Measurements from ENCODE around the gene KLF15.

Gene KLF15

GRCh38 chr3:126303272-126303671 is 53.9 kb downstream of the KLF15 start:
- TF ChIP-seq CTCF (conservative IDR thresholded peaks at IDR 0.05; ENCODE audit: low read depth), result no peak
- DNase-seq (ENCODE audit: low spot score), result no peak
- CTCF ChIA-PET, result no interaction called here
- no peak overlapping the region for H3K27ac ChIP-seq
- POLR2A ChIA-PET (ENCODE audit: low non-redundant PET), result no interaction called here

GRCh38 chr3:126300761-126301481 is 56.3 kb downstream of the KLF15 start:
- TF ChIP-seq CTCF (conservative IDR thresholded peaks at IDR 0.05; ENCODE audit: low read depth), result no peak
- no peak for DNase-seq (ENCODE audit: low spot score)
- CTCF ChIA-PET, result no interaction called here
- no peak overlapping the region for H3K27ac ChIP-seq
- POLR2A ChIA-PET (ENCODE audit: low non-redundant PET), result no interaction called here

- TF ChIP-seq CTCF (conservative IDR thresholded peaks at IDR 0.05; ENCODE audit: low read depth), result no peak
- CTCF ChIA-PET, result no interaction called here
Measured at GRCh38 chr3:126300001-126300760, 57.0 kb downstream of the KLF15 start.

GRCh38 chr3:126295407-126295939 is 61.7 kb downstream of the KLF15 start:
- DNase-seq (ENCODE audit: low spot score), result no peak
- TF ChIP-seq CTCF (conservative IDR thresholded peaks at IDR 0.05; ENCODE audit: low read depth), result no peak
- ChIA-PET POLR2A (ENCODE audit: low non-redundant PET) (no interaction called here), CTCF (no interaction called here)
- H3K27ac ChIP-seq, result no peak overlapping the region

More at GRCh38 chr3:126300001-126300760, 57.0 kb downstream of the KLF15 start:
- H3K27ac ChIP-seq, result no peak overlapping the region
- POLR2A ChIA-PET (ENCODE audit: low non-redundant PET), result no interaction called here
- no peak for DNase-seq (ENCODE audit: low spot score)

- no peak for TF ChIP-seq CTCF (conservative IDR thresholded peaks at IDR 0.05; ENCODE audit: low read depth)
Measured at GRCh38 chr3:126294211-126294808, 62.9 kb downstream of the KLF15 start.

GRCh38 chr3:126293370-126294082 is 63.7 kb downstream of the KLF15 start:
- no peak for TF ChIP-seq CTCF (conservative IDR thresholded peaks at IDR 0.05; ENCODE audit: low read depth)
- POLR2A ChIA-PET (ENCODE audit: low non-redundant PET), result no interaction called here
- CTCF ChIA-PET, result no interaction called here
- no peak for DNase-seq (ENCODE audit: low spot score)
- H3K27ac ChIP-seq, result no peak overlapping the region

More at GRCh38 chr3:126294211-126294808, 62.9 kb downstream of the KLF15 start:
- no peak for DNase-seq (ENCODE audit: low spot score)
- POLR2A ChIA-PET (ENCODE audit: low non-redundant PET), result no interaction called here
- H3K27ac ChIP-seq, result no peak overlapping the region
- CTCF ChIA-PET, result interaction anchor here (0.7 kb wide), 1 partner anchor 59 kb away, joined by 4 read pairs; no protein-coding TSS in a partner anchor

Measured in RWPE1 (cell line).